Stimulated activated CD4-positive, alpha-beta T cell treated with anti-CD3 and anti-CD28 coated beads, Interleukin-15, amount 100 ng/mL, for 48 hours (primary cell): ENCODE results near the gene PTPRQ.

Source experiments
- DNase-seq, 2 donors: peaks; one replicate each; pipeline ENCODE4 v3.0.0-alpha.2; 2020; ENCODE audit warnings: low read depth in 2 of 2

The PTPRQ gene

DNA sequence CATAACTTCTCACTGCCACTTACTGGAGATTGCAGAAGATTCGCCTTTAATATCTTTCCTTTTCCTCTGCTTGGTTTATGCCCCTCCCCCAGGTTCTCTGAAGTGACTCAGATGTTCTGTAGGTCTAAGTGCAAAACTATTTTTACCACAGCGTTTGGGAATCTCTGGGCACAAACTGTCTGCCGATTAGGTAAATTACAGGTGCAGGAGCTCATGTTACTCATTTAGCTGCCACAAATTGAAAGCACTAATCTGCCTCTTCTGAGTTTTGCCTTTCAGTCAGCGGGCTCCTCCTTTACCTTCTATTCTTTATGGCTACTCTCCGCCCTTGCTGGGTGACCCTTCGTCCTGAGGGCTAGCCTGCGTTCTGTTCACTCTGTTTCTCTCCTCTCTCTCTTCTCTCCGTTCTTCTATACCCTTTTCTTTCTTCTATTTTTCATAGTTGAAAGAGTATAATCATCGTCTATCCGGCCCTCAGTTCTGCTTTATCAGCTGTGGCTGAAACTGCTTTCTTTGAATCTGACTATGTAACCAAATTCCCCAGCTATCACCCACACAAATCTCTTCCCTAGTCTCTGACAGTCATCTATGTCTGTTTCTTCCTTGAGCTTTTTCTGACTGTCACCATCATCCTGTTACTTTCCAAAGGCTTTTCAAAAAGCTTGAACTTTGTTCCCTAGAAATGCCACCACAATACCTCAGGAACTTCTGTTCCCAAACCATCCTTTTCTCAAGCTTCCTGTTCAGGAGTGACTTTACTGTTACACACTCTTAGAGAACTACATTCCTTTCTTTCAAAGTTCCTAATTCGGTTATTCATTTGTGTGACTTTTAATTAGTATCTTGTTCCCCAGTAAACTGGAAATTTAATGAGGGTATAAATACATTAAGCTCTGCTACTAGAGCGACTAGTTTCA is 259.1 kb downstream of the PTPRQ start:
- DNase-seq, result no peak

DNA sequence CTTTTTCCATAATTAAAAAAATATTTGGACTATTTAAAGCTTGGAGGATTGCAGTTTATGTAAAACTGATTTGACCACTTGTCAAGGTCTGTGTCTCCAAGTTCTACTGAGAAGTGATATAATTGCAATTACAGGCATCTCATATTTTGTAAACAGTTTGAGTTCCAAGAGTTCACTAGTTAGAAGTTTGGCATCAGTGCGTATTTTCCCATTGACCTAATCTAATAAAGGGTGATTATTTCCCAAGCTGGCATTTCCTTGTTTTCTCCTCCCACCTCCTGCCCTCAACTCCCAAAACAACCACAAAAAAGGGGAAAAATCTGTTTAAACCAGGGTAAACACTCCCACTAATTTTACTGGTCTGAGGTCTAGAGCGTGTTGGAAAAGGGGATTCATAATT is 260.4 kb downstream of the PTPRQ start:
- DNase-seq, result no peak

DNA sequence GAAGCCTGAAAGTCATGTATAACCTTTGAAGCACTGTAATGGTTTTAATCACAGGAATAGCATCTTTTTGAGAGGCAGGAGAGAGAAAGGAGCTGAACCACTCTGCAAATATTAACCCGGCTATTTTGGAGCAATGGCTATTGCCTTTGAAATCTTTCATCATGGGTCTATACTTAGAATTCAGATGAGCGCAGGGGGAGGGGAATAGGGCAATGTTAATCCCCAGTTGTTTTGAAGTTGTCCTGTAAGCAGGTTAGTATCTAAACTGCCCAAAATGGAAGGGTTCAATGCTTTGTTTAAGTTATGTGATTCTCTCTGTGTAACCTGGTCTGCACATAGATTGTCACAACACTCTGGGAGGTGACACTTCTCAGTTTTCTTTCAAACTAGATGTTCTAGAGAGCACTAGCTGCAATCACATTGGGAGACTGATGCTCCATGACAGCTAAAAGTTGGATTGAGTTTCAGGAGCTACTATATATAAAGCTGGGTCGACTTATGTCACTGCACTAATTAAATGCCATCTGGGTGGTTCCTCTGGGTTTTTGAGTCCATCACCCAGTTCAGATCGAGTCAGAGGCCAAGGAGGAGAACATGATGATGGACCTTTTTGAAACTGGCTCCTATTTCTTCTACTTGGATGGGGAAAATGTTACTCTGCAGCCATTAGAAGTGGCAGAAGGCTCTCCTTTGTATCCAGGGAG is 263.2 kb downstream of the PTPRQ start, which contains the start of gene MYF6:
Gene MYF6, plus strand, starts transcription at position 509 of the 704 bp plus-strand sequence. Its CDS starts 86 bp downstream, at position 595.
- no peak for DNase-seq

DNA sequence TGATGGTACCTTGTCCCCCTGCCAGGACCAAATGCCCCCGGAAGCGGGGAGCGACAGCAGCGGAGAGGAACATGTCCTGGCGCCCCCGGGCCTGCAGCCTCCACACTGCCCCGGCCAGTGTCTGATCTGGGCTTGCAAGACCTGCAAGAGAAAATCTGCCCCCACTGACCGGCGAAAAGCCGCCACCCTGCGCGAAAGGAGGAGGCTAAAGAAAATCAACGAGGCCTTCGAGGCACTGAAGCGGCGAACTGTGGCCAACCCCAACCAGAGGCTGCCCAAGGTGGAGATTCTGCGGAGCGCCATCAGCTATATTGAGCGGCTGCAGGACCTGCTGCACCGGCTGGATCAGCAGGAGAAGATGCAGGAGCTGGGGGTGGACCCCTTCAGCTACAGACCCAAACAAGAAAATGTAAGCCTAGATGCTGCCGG is 263.8 kb downstream of the PTPRQ start:
- no peak for DNase-seq

DNA sequence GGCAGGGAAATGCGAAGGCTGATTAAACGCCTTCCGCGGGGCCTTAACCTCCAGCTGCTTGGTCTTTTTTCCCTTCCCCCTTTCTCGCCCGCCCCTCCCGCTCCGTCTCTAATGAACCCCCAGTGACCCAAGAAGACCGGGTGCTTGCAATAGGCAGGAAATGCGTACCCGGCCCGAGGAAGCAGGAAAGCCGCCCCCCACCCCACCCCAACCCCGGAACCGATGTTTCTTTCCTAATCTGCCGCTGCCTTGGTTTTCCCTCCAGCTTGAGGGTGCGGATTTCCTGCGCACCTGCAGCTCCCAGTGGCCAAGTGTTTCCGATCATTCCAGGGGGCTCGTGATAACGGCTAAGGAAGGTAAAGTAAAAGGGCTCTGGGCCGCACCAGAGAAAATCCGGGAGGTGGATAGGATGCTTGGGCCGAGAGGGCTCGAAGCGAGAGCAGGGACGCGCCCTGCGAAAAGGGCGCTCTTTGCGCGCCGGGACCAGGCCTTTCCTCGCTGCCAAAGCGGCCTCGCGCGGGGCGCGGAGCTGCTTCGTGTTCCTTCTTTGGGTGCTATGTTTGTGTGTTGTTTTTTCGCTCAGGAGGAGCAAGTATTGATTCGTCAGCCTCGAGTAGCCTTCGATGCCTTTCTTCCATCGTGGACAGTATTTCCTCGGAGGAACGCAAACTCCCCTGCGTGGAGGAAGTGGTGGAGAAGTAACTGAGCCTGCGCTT is 264.4 kb downstream of the PTPRQ start:
- no peak for DNase-seq

DNA sequence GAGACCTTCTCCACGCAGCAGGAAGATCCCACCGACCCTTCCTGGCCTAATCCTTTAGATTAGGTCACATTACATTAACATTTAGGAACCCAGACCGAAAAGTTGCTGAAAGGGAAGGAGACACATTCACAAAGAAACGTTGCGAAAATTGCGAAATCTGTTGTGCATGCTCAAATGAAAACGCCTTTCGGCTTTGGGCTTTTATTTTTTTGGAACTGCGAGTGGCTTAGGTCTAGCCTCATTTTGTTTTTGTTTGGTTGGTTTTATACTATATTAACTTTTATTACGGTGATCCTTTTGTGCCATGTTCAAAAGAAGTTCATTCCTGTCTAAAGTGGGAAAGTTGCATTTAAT is 264.9 kb downstream of the PTPRQ start:
- DNase-seq, result no peak

DNA sequence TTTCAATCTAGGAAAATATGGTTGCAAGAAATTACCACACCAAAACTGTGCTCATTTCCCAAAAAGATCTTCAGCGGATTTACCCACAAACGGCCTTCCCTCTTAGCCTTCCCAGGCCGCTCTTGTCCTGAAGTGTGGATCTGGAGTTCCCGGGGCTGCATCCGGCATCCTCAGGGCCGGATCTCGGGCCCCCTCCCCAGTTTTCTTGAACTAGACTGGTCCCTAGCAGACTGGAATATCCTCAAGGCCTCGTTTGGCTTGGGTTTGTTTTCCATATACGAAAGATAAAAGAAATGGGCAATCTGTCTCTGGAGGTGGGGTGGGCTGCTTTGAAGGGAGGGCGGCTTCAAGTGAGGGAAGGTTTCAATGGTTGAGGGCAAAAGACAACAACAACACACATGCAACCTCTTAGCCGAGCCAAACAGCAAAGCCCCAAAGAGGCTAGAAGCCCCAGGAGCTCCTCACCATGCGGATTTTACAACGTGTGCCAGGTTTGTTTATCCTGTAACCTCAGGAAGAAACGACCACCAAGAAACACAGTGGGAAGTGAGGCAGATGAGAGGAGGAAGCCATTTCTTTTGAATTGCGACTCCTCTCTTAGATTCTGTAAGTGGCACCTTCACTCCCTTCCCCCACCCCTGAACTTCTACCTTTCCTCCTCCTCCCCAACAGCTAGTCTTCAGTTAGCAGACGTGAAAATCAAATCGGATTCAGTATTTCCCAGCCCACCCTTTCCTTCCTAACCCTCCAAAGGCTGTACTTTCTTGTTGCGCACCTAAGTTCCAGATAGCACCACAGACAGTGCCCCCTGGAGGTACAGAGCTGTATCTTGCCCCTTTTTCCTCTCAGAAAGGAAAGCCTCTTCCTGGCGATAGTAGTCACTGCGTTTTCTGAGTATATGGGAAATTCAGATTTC is 266.0 kb downstream of the PTPRQ start:
- no peak for DNase-seq

DNA sequence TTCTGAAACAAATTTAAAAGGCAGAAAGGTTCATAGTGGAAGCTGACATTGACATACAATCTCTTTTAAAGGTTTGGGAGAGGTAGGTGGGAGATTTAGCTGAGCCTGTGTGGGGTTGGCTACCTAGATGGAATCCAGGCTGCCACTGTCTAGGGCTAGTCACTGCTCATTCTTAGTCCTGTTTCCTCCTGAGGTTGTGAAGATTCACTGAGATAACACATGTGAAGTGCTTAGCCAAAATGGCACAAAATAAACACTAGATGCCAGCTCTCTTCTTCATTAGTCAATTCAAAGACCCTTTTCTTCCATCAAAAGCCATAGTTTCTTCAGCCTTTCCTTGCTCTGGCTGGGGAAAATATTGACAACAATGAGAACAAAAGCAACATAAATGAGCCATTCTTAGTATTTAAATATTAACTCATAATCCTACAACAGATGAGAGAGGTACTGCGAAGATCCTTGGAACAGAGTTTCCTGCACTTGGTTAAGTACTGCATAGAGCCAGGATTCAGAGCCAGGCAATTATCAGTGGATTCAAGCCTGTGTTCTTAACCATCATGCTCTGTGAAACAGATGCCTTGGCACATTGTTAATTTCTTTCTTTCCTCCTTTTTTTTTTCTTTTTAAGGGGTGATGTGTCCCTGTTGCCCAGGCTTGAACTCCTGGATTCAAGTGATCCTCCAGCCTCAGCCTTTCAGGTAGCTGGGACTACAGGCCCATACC is 266.9 kb downstream of the PTPRQ start:
- no peak for DNase-seq

DNA sequence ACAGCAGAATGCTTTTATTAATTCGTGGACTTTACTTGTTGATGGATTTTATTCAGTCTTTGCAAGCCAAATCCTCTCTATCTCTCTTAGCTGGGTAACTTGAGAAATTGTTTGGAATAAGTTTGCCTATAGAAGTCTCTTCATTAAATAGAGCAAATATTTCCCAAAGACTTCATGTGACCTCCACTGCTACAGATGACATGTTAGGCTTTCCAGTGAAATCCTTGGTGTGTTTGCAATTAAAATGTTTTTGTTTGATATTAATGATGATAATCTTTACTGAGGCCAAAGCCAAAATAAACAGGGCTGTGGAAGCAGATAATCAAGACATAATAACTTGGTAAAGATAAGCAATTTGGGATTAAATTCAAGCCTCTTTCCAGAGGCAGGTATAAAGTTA is 267.8 kb downstream of the PTPRQ start:
- no peak for DNase-seq

DNA sequence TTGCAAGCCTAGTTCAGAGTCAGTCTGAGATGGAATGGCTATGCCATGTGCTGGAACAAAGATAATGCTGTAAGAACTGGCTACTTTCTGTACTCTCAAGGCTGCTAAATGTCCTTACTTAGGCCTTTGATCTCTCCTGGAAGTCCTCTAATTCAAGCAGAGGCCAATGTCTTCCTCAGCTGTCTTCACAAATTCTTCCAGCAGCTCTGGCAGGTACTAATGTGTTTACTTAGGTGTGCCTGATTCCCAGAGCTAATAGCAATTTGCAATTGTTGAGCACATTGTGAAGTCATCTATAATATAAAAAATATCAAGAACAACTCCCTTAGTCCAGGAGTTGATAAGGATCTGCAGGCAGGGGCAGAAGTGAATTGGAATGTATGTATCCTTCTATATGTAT is 268.8 kb downstream of the PTPRQ start:
- DNase-seq, result no peak

DNA sequence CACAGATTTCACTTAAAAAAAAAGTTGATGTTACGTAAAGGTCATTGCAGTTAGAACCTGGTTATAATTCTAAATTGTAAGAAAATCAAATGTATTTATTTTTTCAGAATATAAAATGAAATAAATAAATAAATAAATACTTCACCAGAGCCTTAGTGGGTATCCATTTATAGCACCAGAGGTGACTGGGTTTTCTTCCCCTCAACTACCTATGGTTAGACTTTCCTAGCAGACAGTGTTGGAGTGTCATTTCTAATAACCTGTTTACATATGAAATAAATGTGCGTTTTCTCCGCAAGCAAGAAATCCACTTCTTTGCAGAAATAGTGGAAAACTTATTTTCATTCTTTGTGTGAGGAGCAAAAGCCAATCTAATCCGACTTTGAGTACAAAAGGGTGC is 269.4 kb downstream of the PTPRQ start:
- DNase-seq, result no peak

DNA sequence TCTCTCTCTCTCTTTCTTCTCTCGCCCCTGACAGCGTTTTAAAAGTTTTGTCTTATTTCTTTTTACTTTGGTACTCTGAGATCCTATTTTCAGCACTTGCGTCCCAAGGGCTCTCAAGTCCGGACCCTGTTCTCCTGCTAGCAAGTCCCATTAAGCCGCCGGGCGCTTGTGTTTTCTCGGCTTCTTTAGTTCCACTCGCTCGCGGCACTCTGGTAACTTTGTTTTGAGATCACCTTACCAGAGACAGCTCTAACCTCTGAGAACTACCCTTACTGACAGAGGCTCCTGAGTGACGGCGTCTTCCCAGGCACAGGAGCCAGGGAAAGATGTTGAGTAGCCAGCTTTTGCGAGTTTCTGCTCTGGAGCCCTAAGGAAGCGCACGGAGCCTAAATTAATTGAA is 270.0 kb downstream of the PTPRQ start:
- no peak for DNase-seq

DNA sequence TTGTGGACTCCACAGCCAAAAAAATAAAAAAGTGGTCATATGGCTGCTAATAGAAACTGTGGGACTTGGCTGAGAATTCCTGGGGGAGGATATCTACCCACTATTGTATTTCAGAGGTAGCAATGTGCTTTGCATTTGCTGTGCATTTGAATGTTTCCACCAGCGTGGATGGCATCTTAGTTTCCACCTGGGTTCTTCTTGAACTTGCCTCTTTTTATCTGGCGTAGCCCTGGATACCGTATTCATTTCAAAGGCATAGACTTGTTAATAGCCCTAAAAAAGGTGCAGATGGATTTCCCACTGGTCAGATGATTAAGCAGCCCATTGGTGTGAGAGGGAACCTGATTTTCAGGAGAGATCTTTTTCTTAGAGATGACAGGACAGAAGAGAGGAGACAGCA is 270.8 kb downstream of the PTPRQ start:
- DNase-seq, result no peak

DNA sequence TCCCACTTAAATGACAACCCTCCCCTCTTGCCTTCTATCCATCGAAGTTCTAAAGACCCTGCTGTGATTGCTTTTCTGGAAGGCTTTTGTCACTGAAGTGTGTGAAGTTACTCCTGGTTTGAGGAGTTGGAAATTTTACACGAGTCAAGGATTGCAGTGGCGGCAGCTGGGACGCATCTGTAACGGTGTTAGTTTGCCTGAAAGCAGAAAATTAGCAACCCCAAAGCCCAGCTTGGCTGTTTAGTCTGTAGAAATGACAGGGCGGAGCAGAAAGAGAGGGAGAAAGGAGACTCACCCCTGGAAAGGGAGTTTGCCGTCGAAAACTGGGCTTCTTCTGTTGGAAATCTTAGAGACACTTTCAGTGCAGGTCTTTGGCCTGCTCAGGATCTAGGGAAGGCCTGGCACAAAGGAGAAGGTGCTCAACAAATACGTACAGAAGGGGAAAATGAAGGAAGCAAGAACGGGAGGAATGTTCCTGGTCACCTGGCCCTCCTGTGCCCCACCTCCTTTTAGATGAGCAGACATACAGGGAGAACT is 271.7 kb downstream of the PTPRQ start:
- DNase-seq, result no peak

DNA sequence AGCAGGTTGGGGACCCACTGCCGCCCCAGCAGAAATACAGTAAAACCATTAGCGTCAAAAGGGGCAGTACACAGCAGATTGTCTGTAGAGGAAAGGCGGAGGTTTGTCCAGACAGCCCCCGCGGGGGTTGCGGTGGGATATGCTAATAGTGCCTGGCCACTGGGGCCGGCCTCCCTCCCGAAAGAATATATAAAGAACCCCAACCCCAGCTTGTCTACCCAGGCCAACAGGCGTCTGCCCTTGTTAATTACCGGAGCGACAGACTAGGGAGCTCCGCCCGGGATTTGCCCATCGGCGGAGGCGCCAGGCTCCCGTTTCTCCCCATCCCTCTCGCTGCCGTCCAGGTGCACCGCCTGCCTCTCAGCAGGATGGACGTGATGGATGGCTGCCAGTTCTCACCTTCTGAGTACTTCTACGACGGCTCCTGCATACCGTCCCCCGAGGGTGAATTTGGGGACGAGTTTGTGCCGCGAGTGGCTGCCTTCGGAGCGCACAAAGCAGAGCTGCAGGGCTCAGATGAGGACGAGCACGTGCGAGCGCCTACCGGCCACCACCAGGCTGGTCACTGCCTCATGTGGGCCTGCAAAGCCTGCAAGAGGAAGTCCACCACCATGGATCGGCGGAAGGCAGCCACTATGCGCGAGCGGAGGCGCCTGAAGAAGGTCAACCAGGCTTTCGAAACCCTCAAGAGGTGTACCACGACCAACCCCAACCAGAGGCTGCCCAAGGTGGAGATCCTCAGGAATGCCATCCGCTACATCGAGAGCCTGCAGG is 272.8 kb downstream of the PTPRQ start, which contains the start of gene MYF5:
Gene MYF5, plus strand, starts transcription at position 217 of the 774 bp plus-strand sequence. Its CDS starts 152 bp downstream, at position 369.
- no peak for DNase-seq

DNA sequence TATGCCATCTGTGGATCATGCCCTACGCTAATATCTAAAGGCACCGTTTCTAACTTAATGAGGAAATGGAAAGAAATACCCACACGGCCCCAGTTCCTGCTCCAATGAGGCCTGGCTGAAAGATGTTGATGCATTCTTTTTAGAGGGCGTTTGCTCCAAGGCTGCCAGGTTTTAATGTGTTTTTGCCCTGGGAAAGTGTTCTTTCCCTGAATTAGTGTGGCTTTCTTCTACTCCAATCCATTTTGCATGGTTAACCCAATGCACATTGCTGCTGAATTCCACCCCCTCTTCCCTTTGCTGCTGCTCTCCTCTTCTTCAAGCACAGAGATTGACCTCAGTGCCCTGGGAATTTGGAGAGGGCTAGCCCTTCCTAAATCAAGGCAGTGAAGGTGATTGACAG is 273.8 kb downstream of the PTPRQ start:
- no peak for DNase-seq

DNA sequence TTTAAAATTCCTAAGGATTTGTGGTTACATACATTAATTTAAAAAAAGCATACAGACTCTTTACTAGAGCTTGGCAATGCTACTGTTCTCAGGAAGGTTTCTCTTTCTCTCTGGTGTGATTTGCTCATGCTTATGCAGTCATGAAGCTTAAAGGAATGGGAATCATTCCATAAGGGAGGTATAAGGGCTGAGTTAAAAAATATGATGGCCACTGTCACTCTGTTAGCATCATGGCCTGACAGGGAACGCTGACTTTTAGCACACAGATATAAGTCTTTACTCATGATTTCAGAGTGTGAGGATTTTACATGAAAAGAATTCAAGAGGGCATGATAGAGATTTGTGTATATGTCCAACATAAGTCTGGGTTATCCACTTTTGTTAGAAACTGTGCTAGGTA is 276.5 kb downstream of the PTPRQ start:
- no peak for DNase-seq

DNA sequence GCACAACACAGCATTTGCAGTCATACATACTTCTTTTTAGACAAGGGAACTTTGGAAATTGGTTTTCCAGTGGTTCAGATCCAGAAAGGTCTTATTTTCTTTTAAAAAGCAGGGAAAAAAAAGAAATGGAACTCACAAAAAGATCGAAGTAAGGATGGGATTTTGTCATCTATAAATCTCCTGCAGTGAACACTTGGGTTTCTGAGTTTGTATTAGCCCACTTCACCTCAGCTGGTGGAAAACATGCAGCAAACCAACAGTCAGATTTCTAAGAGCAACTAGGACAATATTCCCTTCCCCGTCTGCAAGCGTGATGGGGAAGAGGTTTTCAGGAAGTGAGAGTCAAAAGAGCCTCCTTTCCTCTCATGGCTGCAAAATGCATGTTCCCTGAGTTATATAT is 277.3 kb downstream of the PTPRQ start:
- no peak for DNase-seq
